ENCODE data around the gene RHOBTB1. TPM values are rescaled to one million over a fixed set of nuclear protein-coding genes. Genes with fewer than 3 reads are reported as not detected.
"Not testable (repeated sequence)": the region's sequence is repeated elsewhere in the genome, so short reads cannot be mapped to it uniquely, and the experiment has no call there.

RHOBTB1 gene
- total RNA-seq, 4 donors from 2014 or later = 2.8 to 37.9 (median 3.7) TPM

DNA sequence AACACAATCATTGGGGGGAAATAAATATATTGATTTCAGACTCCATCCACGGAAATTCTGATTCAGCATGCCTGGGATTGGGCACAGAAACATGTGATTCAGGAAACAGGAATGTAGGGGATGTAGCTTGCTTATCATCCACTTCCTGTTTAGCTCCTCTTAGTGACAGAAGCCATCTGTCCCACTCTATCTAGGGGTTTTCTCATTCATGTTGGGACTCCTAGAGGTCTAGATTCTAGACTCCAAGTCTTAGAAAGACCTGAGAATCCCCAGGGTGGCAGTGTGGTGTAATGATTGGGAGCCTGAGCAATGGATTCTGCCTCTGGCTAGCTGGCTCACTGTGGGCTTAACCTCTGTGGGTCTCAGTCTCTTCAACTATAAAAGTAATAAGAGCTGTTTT is 97.8 kb downstream of the RHOBTB1 start:
- whole genome bisulfite sequencing = 56% methylated on average over 1 of the region's 1 CpG
- Histone ChIP-seq H3K4me1 (peaks cover 5% of the 10 kb centered on the region), H3K9me3 (no peaks in the 10 kb centered on the region), H3K4me3 (no peak overlapping the region), H3K27ac (no peak overlapping the region), H3K27me3 (no peaks in the 10 kb centered on the region), H3K36me3 (no peaks in the 10 kb centered on the region)
- DNase-seq (ENCODE audit: low spot score in 2 of 2) = no peak
- TF ChIP-seq, protein P1, sequence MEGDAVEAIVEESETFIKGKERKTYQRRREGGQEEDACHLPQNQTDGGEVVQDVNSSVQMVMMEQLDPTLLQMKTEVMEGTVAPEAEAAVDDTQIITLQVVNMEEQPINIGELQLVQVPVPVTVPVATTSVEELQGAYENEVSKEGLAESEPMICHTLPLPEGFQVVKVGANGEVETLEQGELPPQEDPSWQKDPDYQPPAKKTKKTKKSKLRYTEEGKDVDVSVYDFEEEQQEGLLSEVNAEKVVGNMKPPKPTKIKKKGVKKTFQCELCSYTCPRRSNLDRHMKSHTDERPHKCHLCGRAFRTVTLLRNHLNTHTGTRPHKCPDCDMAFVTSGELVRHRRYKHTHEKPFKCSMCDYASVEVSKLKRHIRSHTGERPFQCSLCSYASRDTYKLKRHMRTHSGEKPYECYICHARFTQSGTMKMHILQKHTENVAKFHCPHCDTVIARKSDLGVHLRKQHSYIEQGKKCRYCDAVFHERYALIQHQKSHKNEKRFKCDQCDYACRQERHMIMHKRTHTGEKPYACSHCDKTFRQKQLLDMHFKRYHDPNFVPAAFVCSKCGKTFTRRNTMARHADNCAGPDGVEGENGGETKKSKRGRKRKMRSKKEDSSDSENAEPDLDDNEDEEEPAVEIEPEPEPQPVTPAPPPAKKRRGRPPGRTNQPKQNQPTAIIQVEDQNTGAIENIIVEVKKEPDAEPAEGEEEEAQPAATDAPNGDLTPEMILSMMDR (IDR thresholded peaks at IDR 0.05) = no peak
- TF ChIP-seq EP300 (IDR thresholded peaks at IDR 0.05) = no peak
- no peak for TF ChIP-seq POLR2A (IDR thresholded peaks at IDR 0.05)
- no peak for TF ChIP-seq POLR2AphosphoS5 (IDR thresholded peaks at IDR 0.05)

DNA sequence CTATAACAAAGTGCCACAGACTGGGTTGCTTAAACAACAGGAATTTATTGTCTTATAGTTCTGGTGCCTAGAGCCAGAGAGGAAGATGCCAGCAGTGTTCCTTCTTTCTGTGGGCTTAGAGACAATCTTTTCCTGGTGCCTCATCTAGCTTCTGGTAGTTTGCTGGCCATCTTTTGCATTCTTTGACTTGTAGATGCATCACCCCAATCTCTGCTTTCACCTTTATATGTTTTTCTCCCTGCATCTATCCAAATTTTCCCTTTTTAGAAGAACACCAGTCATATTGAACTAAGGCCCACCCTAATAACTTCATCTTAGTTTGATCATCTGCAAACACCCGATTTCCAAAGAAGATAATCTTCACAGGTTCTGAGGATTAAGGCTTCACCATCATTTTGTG is 98.9 kb downstream of the RHOBTB1 start:
- H3K27me3 ChIP-seq = no peaks in the 10 kb centered on the region
- 98% methylated on average over 1 of the region's 1 CpG for WGBS

DNA sequence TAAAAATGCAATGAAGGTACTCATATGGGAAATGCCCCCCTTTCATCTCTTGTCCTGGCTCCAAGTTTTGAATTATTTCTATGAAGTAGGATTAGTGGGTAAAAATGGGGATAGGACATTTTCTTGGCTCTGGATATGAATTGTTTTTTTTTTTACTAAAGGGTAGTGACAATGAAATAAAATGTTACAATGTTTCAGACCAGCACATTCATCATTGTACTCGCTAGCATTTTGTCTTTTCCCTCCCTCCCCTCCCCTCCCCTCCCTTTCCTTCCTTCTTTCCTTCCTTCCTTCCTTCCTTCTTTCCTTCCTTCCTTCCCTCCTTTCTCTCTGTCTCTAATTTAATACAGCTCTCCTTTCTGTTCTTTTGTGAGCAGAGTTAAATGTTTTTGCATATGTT is 101.3 kb downstream of the RHOBTB1 start:
- Histone ChIP-seq H3K4me3 (no peak overlapping the region), H3K4me1 (no peaks in the 10 kb centered on the region), H3K27ac (no peak overlapping the region), H3K9me3 (no peaks in the 10 kb centered on the region), H3K36me3 (no peaks in the 10 kb centered on the region), H3K27me3 (no peaks in the 10 kb centered on the region)
- 87% methylated on average over 1 of the region's 1 CpG for WGBS
- no peak for DNase-seq (ENCODE audit: low spot score in 2 of 2)
- TF ChIP-seq, protein P1 (IDR thresholded peaks at IDR 0.05) = no peak
- TF ChIP-seq POLR2A (IDR thresholded peaks at IDR 0.05) (no peak), EP300 (IDR thresholded peaks at IDR 0.05) (no peak), POLR2AphosphoS5 (IDR thresholded peaks at IDR 0.05) (no peak)

More for the DNA sequence above, 98.9 kb downstream of the RHOBTB1 start:
- Histone ChIP-seq H3K36me3 (no peaks in the 10 kb centered on the region), H3K4me3 (no peak overlapping the region), H3K9me3 (no peaks in the 10 kb centered on the region), H3K4me1 (peaks cover 5% of the 10 kb centered on the region), H3K27ac (no peak overlapping the region)
- DNase-seq (ENCODE audit: low spot score in 2 of 2) = no peak
- TF ChIP-seq, protein P1 (IDR thresholded peaks at IDR 0.05) = no peak
- no peak for TF ChIP-seq EP300 (IDR thresholded peaks at IDR 0.05)
- no peak for TF ChIP-seq POLR2AphosphoS5 (IDR thresholded peaks at IDR 0.05)
- TF ChIP-seq POLR2A (IDR thresholded peaks at IDR 0.05) = no peak

DNA sequence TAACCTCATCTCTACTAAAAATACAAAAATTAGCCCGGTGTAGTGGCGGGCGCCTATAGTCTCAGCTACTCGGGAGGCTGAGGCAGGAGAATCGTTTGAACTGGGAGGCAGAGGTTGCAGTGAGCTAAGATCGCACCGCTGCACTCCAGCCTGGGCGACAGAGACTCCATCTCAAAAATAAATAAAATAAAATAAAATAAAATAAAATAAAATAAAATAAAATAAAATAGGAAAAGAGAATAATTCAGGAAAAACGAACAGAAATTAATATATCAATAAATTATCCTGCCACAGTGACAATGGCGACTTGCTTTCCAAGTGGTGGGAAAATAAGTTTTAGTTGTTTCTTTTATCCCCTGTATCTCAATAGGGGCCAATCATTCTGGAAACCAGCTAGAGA is 102.8 kb downstream of the RHOBTB1 start:
- H3K4me3 ChIP-seq; H3K9me3 ChIP-seq; H3K4me1 ChIP-seq; DNase-seq (ENCODE audit: low spot score in 2 of 2); H3K36me3 ChIP-seq; H3K27ac ChIP-seq; H3K27me3 ChIP-seq: not testable (repeated sequence)
- 96% methylated on average over 10 of the region's 10 CpGs for WGBS

DNA sequence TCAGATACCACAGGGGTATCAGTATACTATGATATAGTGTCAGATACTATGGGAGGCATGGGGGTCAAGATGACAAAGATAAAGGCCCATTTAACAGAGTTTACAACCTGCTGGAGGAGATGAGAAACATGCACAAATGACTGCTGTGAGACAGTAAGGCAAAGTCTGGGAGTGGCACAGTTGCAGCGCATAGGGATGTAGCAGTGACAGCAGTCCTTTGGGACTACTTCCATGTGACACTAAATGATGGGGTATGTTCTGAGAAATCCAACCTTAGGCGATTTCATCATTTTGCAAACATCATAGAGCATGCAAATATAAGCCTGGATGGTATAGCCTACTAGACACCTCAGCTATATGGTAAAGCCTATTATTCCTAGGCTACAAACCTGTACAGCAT is 108.9 kb downstream of the RHOBTB1 start:
- no peaks in the 10 kb centered on the region for H3K36me3 ChIP-seq
- H3K27ac ChIP-seq = no peak overlapping the region
- H3K9me3 ChIP-seq = no peaks in the 10 kb centered on the region
- H3K4me1 ChIP-seq = no peaks in the 10 kb centered on the region
- no peak for TF ChIP-seq EP300 (IDR thresholded peaks at IDR 0.05)
- no peak for TF ChIP-seq POLR2AphosphoS5 (IDR thresholded peaks at IDR 0.05)
- TF ChIP-seq POLR2A (IDR thresholded peaks at IDR 0.05) = no peak
- TF ChIP-seq, protein P1 (IDR thresholded peaks at IDR 0.05) = no peak
- no peak for DNase-seq (ENCODE audit: low spot score in 2 of 2)
- 84% methylated on average over 2 of the region's 2 CpGs for WGBS
- H3K27me3 ChIP-seq = no peaks in the 10 kb centered on the region
- no peak overlapping the region for H3K4me3 ChIP-seq

DNA sequence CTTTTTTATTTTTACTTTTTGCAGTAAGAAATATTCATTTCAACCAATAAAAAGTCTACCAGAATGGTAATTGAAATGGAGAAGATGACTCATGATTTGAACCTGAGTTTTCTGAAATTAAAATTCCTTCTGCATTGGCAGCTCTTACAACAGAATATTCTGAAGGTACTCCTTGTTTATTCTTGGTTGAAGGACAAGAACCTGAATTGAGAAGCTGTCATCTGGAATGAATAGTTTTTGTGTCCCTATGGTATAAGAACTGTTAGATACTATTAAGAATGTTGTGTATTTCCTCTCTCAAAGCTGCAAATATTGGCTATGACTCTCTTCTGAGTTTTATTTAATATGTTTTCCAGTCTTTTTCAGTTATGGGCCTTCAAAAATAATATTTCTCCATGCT is 109.6 kb downstream of the RHOBTB1 start:
- H3K4me1 ChIP-seq = no peaks in the 10 kb centered on the region
- TF ChIP-seq POLR2A (IDR thresholded peaks at IDR 0.05) (no peak), EP300 (IDR thresholded peaks at IDR 0.05) (no peak), POLR2AphosphoS5 (IDR thresholded peaks at IDR 0.05) (no peak)
- TF ChIP-seq, protein P1 (IDR thresholded peaks at IDR 0.05) = no peak
- H3K27me3 ChIP-seq = no peaks in the 10 kb centered on the region
- no peak overlapping the region for H3K4me3 ChIP-seq
- no peak overlapping the region for H3K27ac ChIP-seq
- DNase-seq (ENCODE audit: low spot score in 2 of 2) = no peak
- H3K9me3 ChIP-seq = no peaks in the 10 kb centered on the region
- no peaks in the 10 kb centered on the region for H3K36me3 ChIP-seq

DNA sequence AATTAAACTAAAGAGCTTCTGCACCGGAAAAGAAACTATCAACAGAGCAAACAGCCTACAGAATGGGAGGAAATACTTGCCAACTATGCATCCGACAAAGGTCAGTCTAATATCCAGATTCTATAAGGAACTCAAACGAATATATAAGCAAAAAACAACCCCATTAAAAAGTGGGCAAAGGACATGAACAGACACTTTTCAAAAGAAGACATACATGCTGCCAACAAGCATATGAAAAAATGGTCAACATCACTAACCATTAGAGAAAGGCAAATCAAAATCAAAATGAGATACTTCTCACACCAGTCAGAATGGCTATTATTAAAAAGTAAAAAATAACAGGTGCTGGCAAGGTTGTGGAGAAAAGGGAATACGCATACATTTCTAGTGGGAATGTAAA is 111.8 kb downstream of the RHOBTB1 start:
- H3K9me3 ChIP-seq; H3K4me3 ChIP-seq; H3K27me3 ChIP-seq; H3K4me1 ChIP-seq; H3K36me3 ChIP-seq; H3K27ac ChIP-seq; DNase-seq (ENCODE audit: low spot score in 2 of 2): not testable (repeated sequence)
- 86% methylated on average over 4 of the region's 4 CpGs for WGBS

Measured in suprapubic skin (tissue), 4 donors.